ENCODE measurements around the gene TMEM151B. TPM values are rescaled to one million over a fixed set of nuclear protein-coding genes. Genes with fewer than 3 reads are reported as not detected.

The TMEM151B gene
- total and polyA plus RNA-seq, 9 of the 15 experiments (the other 6 are each of a cell fraction or from before 2014, with no cell fraction given) = not detected

GRCh38 chr6:44275749-44276648 is 5.7 kb downstream of the TMEM151B start:
- BruUV-seq (replicated peaks) = no TSS peak
- Histone ChIP-seq H3K4me2 (ENCODE audit: insufficient read depth, low read length) (no peak overlapping the region), H3K79me2 (ENCODE audit: control insufficient read depth, insufficient read depth, low read length) (no peaks in the 10 kb centered on the region), H4K20me1 (replicated peaks; ENCODE audit: control insufficient read depth, insufficient read depth, low read length) (peaks cover 16% of the 10 kb centered on the region), H3K9ac (ENCODE audit: insufficient read depth in 1 of 2, low read depth in 2 of 2, low read length in 2 of 2) (peak overlapping the region in 1 of 2 experiments; percentile 43; a peak in 1 of 4 replicates), H3K27me3 (ENCODE audit: control insufficient read depth in 2 of 2, insufficient read depth in 2 of 2, low read length in 2 of 2) (peaks cover 75 to 92% of the 10 kb centered on the region in 2 experiments), H2AFZ (ENCODE audit: low read depth, low read length) (0 out of 2 replicates have a peak overlapping the region, but pooled peaks have one; percentile 10), H3K27ac (ENCODE audit: extremely low read depth, low read depth, low read length) (no peak overlapping the region), H3K4me3 (no peak overlapping the region), H3K9me3 (replicated peaks; ENCODE audit: control insufficient read depth, insufficient read depth, low read depth, low read length) (no peaks in the 10 kb centered on the region), H3K9me1 (ENCODE audit: control insufficient read depth, insufficient read depth, low read length) (peaks cover 4% of the 10 kb centered on the region), H3K4me1 (replicated peaks in 1 of 2; ENCODE audit: control insufficient read depth in 2 of 2, insufficient read depth in 2 of 2, low read length in 2 of 2) (peaks cover 0 to 26% of the 10 kb centered on the region in 2 experiments; a peak in 2 of 5 replicates), H3K36me3 (ENCODE audit: control insufficient read depth, insufficient read depth, low read length) (no peaks in the 10 kb centered on the region)
- POLR2A ChIA-PET = interaction anchor here (0.6 to 2.2 kb wide), 8 partner anchors 11 to 443 kb away, joined by 3 to 6 read pairs (median 3); partner anchors contain the start of gene AARS2
- 14% methylated on average over 86 of the region's 109 CpGs for WGBS (ENCODE audit: insufficient coverage, low coverage, missing lambda C conversion rate)
- CTCF ChIA-PET (ENCODE audit: low intra/inter-chr PET ratio) = no interaction called here
- intact Hi-C loops (cut with micrococcal nuclease) = no loop called here
- in situ Hi-C loops (cut with MboI) = no loop called here
- FAIRE-seq (no peak), DNase-seq (ENCODE audit: extremely low read depth in 1 of 4, low spot score in 3 of 4) (peak in 2 of 4 experiments; percentile 70 to 71), ATAC-seq (peak; percentile 42)
- no peak for TF ChIP-seq ZNF224 (CRISPR knock-in tag; IDR thresholded peaks at IDR 0.05)
- peak; percentile 85; the same call in 1 of the 2 replicates for TF ChIP-seq ZBTB33 (CRISPR knock-in tag; IDR thresholded peaks at IDR 0.05)
- no peak for TF ChIP-seq MTA3 (IDR thresholded peaks at IDR 0.05; ENCODE audit: borderline replicate concordance)
- no peak for TF ChIP-seq RUNX1 (IDR thresholded peaks at IDR 0.05; ENCODE audit: low read depth)
- no peak for TF ChIP-seq HDAC8 (tag; IDR thresholded peaks at IDR 0.05)
- TF ChIP-seq ETS1 (conservative IDR thresholded peaks at IDR 0.05; ENCODE audit: control insufficient read depth, low read depth, low read length) = 0 out of 2 replicates have a peak, but pooled peaks have one; percentile 14
- no peak for TF ChIP-seq NUFIP1 (IDR thresholded peaks at IDR 0.05; ENCODE audit: partially characterized antibody)
- no peak for TF ChIP-seq HBP1 (CRISPR knock-in tag; IDR thresholded peaks at IDR 0.05)
- no peak for TF ChIP-seq MCM2 (IDR thresholded peaks at IDR 0.05; ENCODE audit: low read depth)
- no peak for TF ChIP-seq ZNF277 (CRISPR knock-in tag; IDR thresholded peaks at IDR 0.05; ENCODE audit: borderline replicate concordance)
- no peak for TF ChIP-seq ZKSCAN8 (CRISPR knock-in tag; IDR thresholded peaks at IDR 0.05)
- TF ChIP-seq DMBX1 (CRISPR knock-in tag; IDR thresholded peaks at IDR 0.05; ENCODE audit: borderline replicate concordance) = no peak
- TF ChIP-seq GABPB2 (CRISPR knock-in tag; conservative IDR thresholded peaks at IDR 0.05) = no peak
- TF ChIP-seq RBM39 (optimal IDR thresholded peaks at IDR 0.05; ENCODE audit: low read depth, low read length) = no peak
- no peak for TF ChIP-seq MEF2A (IDR thresholded peaks at IDR 0.05; ENCODE audit: control insufficient read depth, low read depth, low read length)

All from K562 (cell line).